Mucosa of descending colon (tissue), 3 donors: ENCODE results near the gene MACROH2A1. TPM values are rescaled to one million over a fixed set of nuclear protein-coding genes. Genes with fewer than 3 reads are reported as not detected.

Source experiments
- ATAC-seq: fragments of 200-7000 bp; cut with Tn5 transposase; one replicate; pipeline ENCODE4 v1.9.1; 2020; ENCODE audit warnings: mild to moderate bottlenecking, moderate library complexity
- DNase-seq, 3 donors: peaks; one replicate each; pipeline ENCODE4 v3.0.0-alpha.2; 2020
- H3K36me3 ChIP-seq: fragments of 200-600 bp; one replicate; pipeline ENCODE4 v1.8.0; 2021; ENCODE audit warnings: low read depth, mild to moderate bottlenecking
- H3K4me1 ChIP-seq: fragments of 200-600 bp; one replicate; pipeline ENCODE4 v1.8.0; 2021; ENCODE audit warnings: low read depth, mild to moderate bottlenecking
- H3K4me3 ChIP-seq: fragments of 200-600 bp; one replicate; pipeline ENCODE4 v1.8.0; 2021; ENCODE audit warnings: mild to moderate bottlenecking
- H3K9me3 ChIP-seq: fragments of 200-600 bp; one replicate; pipeline ENCODE4 v1.8.0; 2021; ENCODE audit warnings: mild to moderate bottlenecking
- CTCF ChIP-seq: fragments of 200-600 bp; IDR thresholded peaks from one replicate; pipeline ENCODE4 v1.8.0; 2022; ENCODE audit warnings: antibody characterized with exemption, mild to moderate bottlenecking
- intact Hi-C, 2 donors: fragments of 100-400 bp; cut with DNase I in 1 of 2; cut with micrococcal nuclease in 1 of 2; formaldehyde crosslinking; loops; one replicate each; pipeline versions ENCODE4 v1.11.0 to v1.11.1; 2022; cut with DNase I, micrococcal nuclease
- total RNA-seq, 3 donors: library from RNA; stranded (reverse); fragmentation: NEBNext Ultra II Directional in 2 of 3; extraction: Animal tissue kit (Norgen Biotek cat#: 25700) in 2 of 3; gene quantifications; one replicate each; pipeline versions ENCODE4 v1.2.1 to v1.2.4, GENCODE V29; 2021 to 2023
- donor health status: DM: no; HTN: no; CAD: no; lungs with moderate emphysema.
- donor health status: DM: no; HTN: no; CAD: no.
- donor health status: DM: no; HTN: yes; CAD: no.

MACROH2A1 gene
- total RNA-seq, 3 donors from 2014 or later: 170 to 255 (median 243) TPM

DNA sequence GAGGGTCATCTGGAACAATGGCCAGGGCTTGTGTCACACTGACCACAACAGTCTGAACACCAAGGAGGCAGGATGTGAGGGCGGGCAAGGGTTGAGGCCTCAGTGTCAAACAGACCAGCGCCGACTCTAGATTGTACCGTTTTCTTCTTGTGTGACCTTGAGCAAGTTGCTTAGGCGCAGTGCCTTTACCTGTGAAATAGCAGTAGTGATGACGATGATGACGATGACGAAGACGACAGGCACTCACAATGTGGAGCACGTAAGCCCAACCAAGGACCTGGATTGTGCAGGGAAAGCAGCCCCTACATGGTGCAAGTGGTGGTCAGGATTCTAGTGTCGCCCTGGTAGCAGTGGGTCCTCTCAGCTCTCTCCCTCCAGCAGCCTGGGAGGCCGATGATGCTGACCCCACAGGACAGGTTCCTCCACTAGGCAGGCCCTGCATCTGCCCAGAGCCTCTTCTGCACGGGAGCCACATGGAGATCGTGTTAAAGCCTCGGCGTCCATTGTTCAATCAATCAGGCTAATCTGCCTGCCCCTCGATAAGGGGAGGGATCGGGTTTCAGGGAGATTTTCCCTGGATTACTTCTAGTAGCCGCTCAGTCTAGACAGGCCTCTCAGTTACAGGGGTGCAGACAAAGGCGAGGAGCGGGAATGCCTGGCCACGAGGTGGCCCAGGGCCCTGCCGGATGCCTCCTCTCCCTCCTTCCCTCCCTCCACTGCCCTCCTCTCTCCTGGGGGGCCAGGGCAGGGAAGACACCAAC, 91.7 kb downstream of the MACROH2A1 start:
- TF ChIP-seq CTCF: no peak
- DNase-seq: no peak
- H3K36me3 ChIP-seq: no peaks in the 10 kb centered on the region
- intact Hi-C loops: no loop called here
- H3K4me3 ChIP-seq: no peak overlapping the region
- no peak for ATAC-seq
- no peaks in the 10 kb centered on the region for H3K9me3 ChIP-seq
- no peaks in the 10 kb centered on the region for H3K4me1 ChIP-seq

DNA sequence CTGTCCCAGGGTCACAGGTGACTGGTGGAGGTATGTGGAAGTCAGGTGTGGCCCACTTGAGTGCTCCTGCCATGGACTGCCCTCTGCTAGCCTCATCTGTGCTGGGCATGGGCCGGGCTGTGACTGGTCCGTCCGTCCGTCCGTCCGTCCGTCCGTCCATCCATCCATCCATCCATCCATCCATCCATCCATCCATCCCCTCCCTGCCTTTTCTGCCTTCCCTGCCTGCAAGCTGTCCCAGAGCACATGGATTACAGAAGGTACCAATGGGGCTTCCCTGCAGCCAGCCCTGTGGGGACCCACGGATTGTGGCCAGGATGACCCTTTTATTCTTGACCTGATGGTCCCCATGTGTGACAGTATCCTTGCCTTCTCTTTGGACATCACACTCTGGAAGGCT, 92.5 kb downstream of the MACROH2A1 start:
- DNase-seq: no peak
- H3K9me3 ChIP-seq: no peaks in the 10 kb centered on the region
- no peak overlapping the region for H3K4me3 ChIP-seq
- no peaks in the 10 kb centered on the region for H3K4me1 ChIP-seq
- no peak for TF ChIP-seq CTCF
- no peak for ATAC-seq
- intact Hi-C loops: no loop called here
- no peaks in the 10 kb centered on the region for H3K36me3 ChIP-seq

GRCh38 chr5:135304352-135305221, 94.4 kb downstream of the MACROH2A1 start:
- no peak for DNase-seq
- Histone ChIP-seq H3K4me3 (no peak overlapping the region), H3K4me1 (no peaks in the 10 kb centered on the region), H3K9me3 (peaks cover 4% of the 10 kb centered on the region), H3K36me3 (no peaks in the 10 kb centered on the region)
- no peak for TF ChIP-seq CTCF
- no peak for ATAC-seq
- intact Hi-C loops: no loop called here

- Histone ChIP-seq H3K4me1 (no peaks in the 10 kb centered on the region), H3K4me3 (no peak overlapping the region), H3K36me3 (no peaks in the 10 kb centered on the region), H3K9me3 (peaks cover 4% of the 10 kb centered on the region)
- no peak for TF ChIP-seq CTCF
- intact Hi-C loops: no loop called here
- DNase-seq: no peak
- ATAC-seq: no peak
These were observed 95.4 kb downstream of the MACROH2A1 start for GRCh38 chr5:135303582-135304173.

DNA sequence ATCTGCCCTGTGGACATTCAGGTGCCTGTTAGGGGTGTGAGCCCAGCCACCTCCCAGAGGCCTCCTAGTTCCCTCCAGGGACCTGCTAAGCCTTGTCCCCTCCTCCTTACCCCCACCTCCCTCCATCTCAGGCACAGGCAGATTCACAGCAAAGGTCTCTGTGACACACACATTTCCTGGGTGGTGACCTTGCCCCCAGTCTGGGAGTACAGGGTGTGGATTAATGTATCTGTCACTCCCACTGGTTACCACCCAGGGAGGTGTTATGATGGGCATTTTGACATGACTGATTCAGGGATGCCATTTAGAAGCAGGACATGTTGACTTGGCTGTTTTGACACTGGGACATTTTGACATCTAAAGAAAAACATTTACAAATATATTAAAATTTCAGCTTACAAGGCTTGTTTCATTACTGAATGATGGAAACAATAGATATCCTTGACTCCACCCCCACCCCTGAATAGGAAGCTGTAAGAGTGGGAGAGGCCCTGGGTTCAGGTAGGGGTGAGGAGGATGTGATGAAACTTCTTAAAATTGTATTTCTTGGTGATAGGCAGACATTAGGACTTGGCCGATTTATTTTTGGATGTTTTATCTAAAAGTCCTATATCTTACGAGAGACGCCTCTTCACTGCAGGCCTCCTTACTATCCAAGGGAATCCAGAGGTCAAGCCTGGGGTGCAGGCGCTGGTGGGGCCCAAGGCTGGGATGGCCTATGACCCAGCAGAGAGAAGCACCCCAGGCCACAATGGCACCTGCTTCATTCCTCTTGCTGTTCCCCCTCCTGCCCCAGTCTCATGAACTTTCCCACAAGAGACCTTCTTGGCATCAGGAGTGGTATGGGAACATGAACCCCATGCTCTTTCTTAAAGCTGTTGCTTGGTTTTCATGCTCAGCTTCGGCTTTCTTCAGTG, 101.9 kb downstream of the MACROH2A1 start:
- no peak overlapping the region for H3K4me3 ChIP-seq

More for the DNA sequence above, 101.9 kb downstream of the MACROH2A1 start:
- no peak for ATAC-seq
- Histone ChIP-seq H3K36me3 (no peaks in the 10 kb centered on the region), H3K4me1 (no peaks in the 10 kb centered on the region), H3K9me3 (peaks cover 4% of the 10 kb centered on the region)
- no peak for TF ChIP-seq CTCF
- intact Hi-C loops: no loop called here
- no peak for DNase-seq
